ENCODE measurements around the gene MBP.

Gene MBP

DNA sequence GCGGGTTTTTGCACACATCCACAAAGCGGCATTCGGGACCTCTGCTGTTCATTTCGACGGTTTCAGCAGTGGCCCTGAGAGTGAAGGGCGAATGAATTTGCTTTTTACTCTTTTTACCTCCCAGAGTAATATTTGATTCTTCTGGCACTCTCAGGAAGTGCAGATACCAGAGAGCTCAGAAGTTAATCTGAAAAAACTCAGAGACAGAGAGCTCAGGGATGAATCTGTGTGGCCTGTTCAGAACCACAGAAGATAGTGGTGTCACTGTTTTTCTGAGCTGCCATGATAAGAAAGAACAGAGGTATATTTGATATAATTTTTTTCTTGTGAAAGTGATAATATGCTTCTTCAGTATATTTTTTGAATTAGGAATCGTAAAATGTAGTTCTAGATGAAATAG, 129.3 kb downstream of the MBP start:
- no peaks in the 10 kb centered on the region for H3K27me3 ChIP-seq (replicated peaks)
- DNase-seq: no peak
- TF ChIP-seq, protein P1, sequence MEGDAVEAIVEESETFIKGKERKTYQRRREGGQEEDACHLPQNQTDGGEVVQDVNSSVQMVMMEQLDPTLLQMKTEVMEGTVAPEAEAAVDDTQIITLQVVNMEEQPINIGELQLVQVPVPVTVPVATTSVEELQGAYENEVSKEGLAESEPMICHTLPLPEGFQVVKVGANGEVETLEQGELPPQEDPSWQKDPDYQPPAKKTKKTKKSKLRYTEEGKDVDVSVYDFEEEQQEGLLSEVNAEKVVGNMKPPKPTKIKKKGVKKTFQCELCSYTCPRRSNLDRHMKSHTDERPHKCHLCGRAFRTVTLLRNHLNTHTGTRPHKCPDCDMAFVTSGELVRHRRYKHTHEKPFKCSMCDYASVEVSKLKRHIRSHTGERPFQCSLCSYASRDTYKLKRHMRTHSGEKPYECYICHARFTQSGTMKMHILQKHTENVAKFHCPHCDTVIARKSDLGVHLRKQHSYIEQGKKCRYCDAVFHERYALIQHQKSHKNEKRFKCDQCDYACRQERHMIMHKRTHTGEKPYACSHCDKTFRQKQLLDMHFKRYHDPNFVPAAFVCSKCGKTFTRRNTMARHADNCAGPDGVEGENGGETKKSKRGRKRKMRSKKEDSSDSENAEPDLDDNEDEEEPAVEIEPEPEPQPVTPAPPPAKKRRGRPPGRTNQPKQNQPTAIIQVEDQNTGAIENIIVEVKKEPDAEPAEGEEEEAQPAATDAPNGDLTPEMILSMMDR (IDR thresholded peaks at IDR 0.05; ENCODE audit: low read depth, low read length, missing control alignments): no peak
- no peak overlapping the region for H3K27ac ChIP-seq
- H3K36me3 ChIP-seq (replicated peaks): no peaks in the 10 kb centered on the region
- H3K4me3 ChIP-seq (ENCODE audit: low read depth, low read length): no peak overlapping the region
- in situ Hi-C loops (cut with HindIII; ENCODE audit: low pct_ligation_motif_present, low sequenced_read_pairs): no loop called here

DNA sequence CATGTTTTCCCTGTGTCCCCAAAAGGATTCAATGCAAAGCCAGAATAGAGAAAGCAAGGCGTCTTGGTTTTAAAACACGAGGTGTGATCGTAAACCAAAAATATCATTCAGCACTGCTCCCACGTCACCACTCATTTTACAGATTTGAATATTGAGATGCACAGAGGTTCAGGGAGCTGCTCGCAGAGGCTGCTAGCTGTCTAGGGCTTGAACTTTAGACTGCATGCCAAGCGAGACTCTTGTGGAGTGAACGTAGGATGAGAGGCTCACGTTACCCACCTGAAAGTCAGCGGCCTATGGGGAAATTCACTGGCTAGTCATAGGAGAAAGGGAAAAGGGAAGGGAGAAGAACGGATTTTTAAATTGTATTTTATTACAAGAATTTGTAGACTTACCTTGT, 130.1 kb downstream of the MBP start:
- Histone ChIP-seq H3K27ac (no peak overlapping the region), H3K36me3 (replicated peaks) (no peaks in the 10 kb centered on the region), H3K27me3 (replicated peaks) (no peaks in the 10 kb centered on the region), H3K4me3 (ENCODE audit: low read depth, low read length) (no peak overlapping the region)
- TF ChIP-seq, protein P1 (IDR thresholded peaks at IDR 0.05; ENCODE audit: low read depth, low read length, missing control alignments): no peak
- no peak for DNase-seq
- in situ Hi-C loops (cut with HindIII; ENCODE audit: low pct_ligation_motif_present, low sequenced_read_pairs): no loop called here

DNA sequence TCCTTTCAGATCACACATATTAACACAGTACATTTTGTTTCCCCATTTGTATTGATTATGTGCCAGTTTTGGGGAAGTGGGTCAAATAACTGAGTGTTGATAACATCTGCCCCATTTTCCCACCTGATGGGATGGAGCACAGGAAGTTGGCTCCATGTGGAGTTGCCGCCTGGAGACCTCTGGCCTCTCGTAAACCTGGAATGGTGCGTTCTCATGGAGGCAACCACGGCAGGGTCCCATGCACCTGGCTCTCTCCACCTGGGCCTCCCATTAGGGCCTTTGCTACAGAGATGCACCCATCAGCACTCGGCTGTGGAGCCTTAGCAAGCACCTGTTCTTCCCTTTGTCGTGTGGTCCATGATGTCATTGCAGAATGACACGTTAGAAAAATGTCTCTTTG, 130.6 kb downstream of the MBP start:
- H3K27me3 ChIP-seq (replicated peaks): no peaks in the 10 kb centered on the region

GRCh38 chr18:77001041-77001440, 131.5 kb downstream of the MBP start:
- in situ Hi-C loops (cut with HindIII; ENCODE audit: low pct_ligation_motif_present, low sequenced_read_pairs): no loop called here
- no peaks in the 10 kb centered on the region for H3K36me3 ChIP-seq (replicated peaks)
- no peak overlapping the region for H3K27ac ChIP-seq
- H3K4me3 ChIP-seq (ENCODE audit: low read depth, low read length): no peak overlapping the region
- H3K27me3 ChIP-seq (replicated peaks): no peaks in the 10 kb centered on the region
- TF ChIP-seq, protein P1 (IDR thresholded peaks at IDR 0.05; ENCODE audit: low read depth, low read length, missing control alignments): no peak
- no peak for DNase-seq

More for the DNA sequence above, 130.6 kb downstream of the MBP start:
- Histone ChIP-seq H3K4me3 (ENCODE audit: low read depth, low read length) (no peak overlapping the region), H3K27ac (no peak overlapping the region), H3K36me3 (replicated peaks) (no peaks in the 10 kb centered on the region)
- TF ChIP-seq, protein P1 (IDR thresholded peaks at IDR 0.05; ENCODE audit: low read depth, low read length, missing control alignments): no peak
- DNase-seq: no peak
- in situ Hi-C loops (cut with HindIII; ENCODE audit: low pct_ligation_motif_present, low sequenced_read_pairs): no loop called here

DNA sequence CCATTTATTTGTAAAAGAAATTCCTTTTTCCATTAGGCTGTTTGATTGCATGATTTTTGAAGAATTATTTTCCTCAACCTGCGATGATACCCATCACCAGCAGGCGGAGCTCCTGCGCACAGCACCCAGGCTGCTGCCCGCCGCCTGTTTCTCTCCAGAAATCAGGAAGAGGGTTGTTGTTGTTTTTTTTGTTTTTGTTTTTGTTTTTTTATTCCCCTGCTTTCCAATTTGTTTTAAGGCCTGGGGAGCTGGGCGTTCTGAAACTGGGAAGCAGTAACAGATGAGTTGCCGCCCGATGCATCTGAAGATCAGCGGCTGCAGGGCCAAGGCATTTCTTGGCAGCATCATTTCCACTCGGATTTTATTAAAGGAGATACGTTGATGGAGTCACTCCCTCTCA, 132.1 kb downstream of the MBP start:
- TF ChIP-seq, protein P1 (IDR thresholded peaks at IDR 0.05; ENCODE audit: low read depth, low read length, missing control alignments): peak; percentile 99
- in situ Hi-C loops (cut with HindIII; ENCODE audit: low pct_ligation_motif_present, low sequenced_read_pairs): no loop called here
- Histone ChIP-seq H3K27ac (no peak overlapping the region), H3K27me3 (replicated peaks) (no peaks in the 10 kb centered on the region), H3K36me3 (replicated peaks) (no peaks in the 10 kb centered on the region), H3K4me3 (ENCODE audit: low read depth, low read length) (peak overlapping the region; percentile 24)
- peak; percentile 29 for DNase-seq

GRCh38 chr18:76999077-76999476, 133.5 kb downstream of the MBP start:
- Histone ChIP-seq H3K27me3 (replicated peaks) (no peaks in the 10 kb centered on the region), H3K4me3 (ENCODE audit: low read depth, low read length) (no peak overlapping the region), H3K27ac (no peak overlapping the region), H3K36me3 (replicated peaks) (no peaks in the 10 kb centered on the region)
- in situ Hi-C loops (cut with HindIII; ENCODE audit: low pct_ligation_motif_present, low sequenced_read_pairs): no loop called here
- TF ChIP-seq, protein P1 (IDR thresholded peaks at IDR 0.05; ENCODE audit: low read depth, low read length, missing control alignments): no peak
- no peak for DNase-seq

Measured in brain microvascular endothelial cell (primary cell).